A673 (cell line): Measurements from ENCODE around the gene EPN2. TPM values are rescaled to one million over a fixed set of nuclear protein-coding genes. Genes with fewer than 3 reads are reported as not detected.
A peak's percentile ranks its signal among the peaks of the same experiment; 100 is the strongest.

ENCODE experiments used
- BruUV-seq: library from RNA; stranded (reverse); fragments of 400-500 nt; replicated peaks from 2 replicates; lab custom pipeline; 2021; lab: Mats Ljungman, UMichigan
- CTCF ChIA-PET: fragments of 300-600 bp; sonication (Branson Sonifier 250); formaldehyde crosslinking; loops from one replicate; lab custom pipeline; 2022; ENCODE audit warnings: antibody characterized with exemption; lab: Charles Lee
- POLR2A ChIA-PET: fragments of 300-600 bp; sonication (Branson Sonifier 250); formaldehyde crosslinking; loops from one replicate; lab custom pipeline; 2022; ENCODE audit warnings: antibody characterized with exemption; ENCODE audit not compliant: low non-redundant PET; lab: Charles Lee
- DNase-seq: peaks from one replicate; pipeline ENCODE4 v3.0.0-alpha.2; 2015; ENCODE audit warnings: low spot score
- H3K27ac ChIP-seq: fragments of 200-600 bp; sonication (generic); 2 replicates; pipeline ENCODE4 v1.5.1; 2016; ENCODE audit warnings: mixed run types, low read depth, mild to moderate bottlenecking, mixed read lengths, antibody characterized with exemption, low read length; ENCODE audit not compliant: poor library complexity, severe bottlenecking
- H3K27me3 ChIP-seq: fragments of 200-600 bp; sonication (generic); replicated peaks from 2 replicates; pipeline ENCODE4 v1.6.1; 2017; ENCODE audit warnings: mixed run types, low read depth, mild to moderate bottlenecking, mixed read lengths, antibody characterized with exemption, low read length; ENCODE audit not compliant: insufficient read depth, poor library complexity
- H3K36me3 ChIP-seq: fragments of 200-600 bp; sonication (generic); 2 replicates; pipeline ENCODE4 v1.6.1; 2016; ENCODE audit warnings: mixed run types, mild to moderate bottlenecking, mixed read lengths, antibody characterized with exemption, low read length; ENCODE audit not compliant: insufficient read depth, poor library complexity, severe bottlenecking
- H3K4me1 ChIP-seq: fragments of 200-600 bp; sonication (generic); 2 replicates; pipeline ENCODE4 v1.6.1; 2017; ENCODE audit warnings: mixed run types, mild to moderate bottlenecking, mixed read lengths, antibody characterized with exemption, low read length; ENCODE audit not compliant: insufficient read depth, poor library complexity, severe bottlenecking
- H3K4me3 ChIP-seq: fragments of 200-600 bp; sonication (generic); 2 replicates; pipeline ENCODE4 v1.5.1; 2016; ENCODE audit warnings: low read depth, mixed run types, mild to moderate bottlenecking, mixed read lengths, low read length; ENCODE audit not compliant: poor library complexity, severe bottlenecking
- H3K9me3 ChIP-seq: fragments of 200-600 bp; sonication (generic); 2 replicates; pipeline ENCODE4 v1.6.1; 2016; ENCODE audit warnings: mixed run types, low read depth, mild to moderate bottlenecking, mixed read lengths, antibody characterized with exemption, low read length; ENCODE audit not compliant: poor library complexity, severe bottlenecking
- CTCF ChIP-seq: fragments of 300-800, 200-600 bp; sonication (generic); conservative IDR thresholded peaks from 2 replicates; pipeline ENCODE4 v1.5.1; 2017; ENCODE audit warnings: low read depth, mild to moderate bottlenecking, antibody characterized with exemption, low read length, moderate library complexity, mixed read lengths
- EZH2 ChIP-seq: fragments of 200-600 bp; sonication (generic); IDR thresholded peaks from 2 replicates; pipeline ENCODE4 v1.6.1; 2017; ENCODE audit warnings: borderline replicate concordance, low read depth, mild to moderate bottlenecking, mixed read lengths, antibody characterized with exemption, low read length; ENCODE audit not compliant: poor library complexity, severe bottlenecking
- intact Hi-C: fragments of 100-400 bp; cut with micrococcal nuclease; formaldehyde crosslinking; loops from one replicate; pipeline ENCODE4 v1.10.0; 2022; ENCODE audit not compliant: unreplicated experiment
- total RNA-seq: library from RNA; stranded (reverse); gene quantifications from 2 replicates; pipeline ENCODE4 v1.2.3, GENCODE V29; 2021

The EPN2 gene
- total RNA-seq, 1 experiment from 2014 or later, result 52.0 TPM

- H3K27me3 ChIP-seq, result no peaks in the 10 kb centered on the region
- H3K9me3 ChIP-seq, result no peaks in the 10 kb centered on the region
- peaks cover 4% of the 10 kb centered on the region for H3K4me1 ChIP-seq
- peak; percentile 99 for DNase-seq
- H3K36me3 ChIP-seq, result peaks cover 31% of the 10 kb centered on the region
- TF ChIP-seq EZH2, result no peak
- no peak for TF ChIP-seq CTCF
- H3K27ac ChIP-seq, result peak overlapping the region; percentile 94
- intact Hi-C loops, result loop anchor here (5.0 kb wide), 1 partner anchor 69 kb away; no protein-coding TSS in a partner anchor
- BruUV-seq, result no TSS peak
- peak overlapping the region; percentile 68 for H3K4me3 ChIP-seq
- POLR2A ChIA-PET, result interaction anchor here (0.6 to 1.7 kb wide), 2 partner anchors 9 to 69 kb away, joined by 4 to 8 read pairs; partner anchors contain the start of gene MFAP4
- CTCF ChIA-PET, result interaction anchor here (1.1 to 1.7 kb wide), 2 partner anchors 15 to 69 kb away, joined by 7 to 18 read pairs; partner anchors contain the start of gene B9D1
Measured at GRCh38 chr17:19377602-19378415, 140.6 kb downstream of the EPN2 start.

GRCh38 chr17:19378416-19379360, 141.5 kb downstream of the EPN2 start, which contains the start of gene MAPK7:
Gene MAPK7 (plus strand): TSS chr17:19378498. CDS start chr17:19378901, 403 bp downstream.
- intact Hi-C loops, result loop anchor here (5.0 kb wide), 1 partner anchor 69 kb away; no protein-coding TSS in a partner anchor
- ChIA-PET CTCF (interaction anchor here (1.1 to 1.7 kb wide), 2 partner anchors 16 to 68 kb away, joined by 7 to 18 read pairs; partner anchors contain the start of gene B9D1), POLR2A (interaction anchor here (1.7 kb wide), 1 partner anchor 8 kb away, joined by 8 read pairs; the partner anchor contains the start of gene MFAP4)
- peaks cover 7% of the 10 kb centered on the region for H3K4me1 ChIP-seq
- H3K27ac ChIP-seq, result peak within 1 kb of the TSS; percentile 94
- H3K4me3 ChIP-seq, result peak within 1 kb of the TSS; percentile 68
- H3K27me3 ChIP-seq, result no peaks in the 10 kb centered on the region
- no TSS peak for BruUV-seq
- peaks cover 40% of the 10 kb centered on the region for H3K36me3 ChIP-seq
- no peak for DNase-seq
- TF ChIP-seq EZH2 (no peak), CTCF (no peak)
- H3K9me3 ChIP-seq, result no peaks in the 10 kb centered on the region
